IgD-negative memory B cell (primary cell): ENCODE measurements around the gene EVC. TPM values are rescaled to one million over a fixed set of nuclear protein-coding genes. Genes with fewer than 3 reads are reported as not detected.
"Not testable (repeated sequence)": the region's sequence is repeated elsewhere in the genome, so short reads cannot be mapped to it uniquely, and the experiment has no call there.

ENCODE experiments used
- H3K27ac Mint-ChIP-seq, 3 donors: one replicate each; pipeline ENCODE4 v1.8.0; 2020 to 2022; ENCODE audit warnings: mild to moderate bottlenecking in 3 of 3, mixed read lengths in 3 of 3, moderate library complexity in 1 of 3
- H3K27me3 Mint-ChIP-seq: one replicate; pipeline ENCODE4 v1.8.0; 2021; ENCODE audit warnings: mixed read lengths
- H3K36me3 Mint-ChIP-seq: one replicate; pipeline ENCODE4 v1.8.0; 2020; ENCODE audit warnings: mild to moderate bottlenecking, mixed read lengths
- H3K4me1 Mint-ChIP-seq, 3 donors: one replicate each; pipeline ENCODE4 v1.8.0; 2020 to 2022; ENCODE audit warnings: mixed read lengths in 3 of 3, mild to moderate bottlenecking in 1 of 3
- H3K4me3 Mint-ChIP-seq, 4 donors: one replicate each; pipeline ENCODE4 v1.8.0; 2020 to 2022; ENCODE audit warnings: mild to moderate bottlenecking in 4 of 4, mixed read lengths in 4 of 4, moderate library complexity in 3 of 4
- H3K9me3 Mint-ChIP-seq, 3 donors: one replicate each; pipeline ENCODE4 v1.8.0; 2020 to 2021; ENCODE audit warnings: mixed read lengths in 3 of 3, mild to moderate bottlenecking in 1 of 3
- polyA plus RNA-seq: library from polyadenylated mRNA; unstranded; fragments of 300-500 nt; fragmentation: Illumina TruSeq; gene quantifications from one replicate; pipeline ENCODE4 v1.2.3, GENCODE V29; 2021

Gene EVC
- polyA plus RNA-seq, 1 donor from 2014 or later = 0.05 TPM

DNA sequence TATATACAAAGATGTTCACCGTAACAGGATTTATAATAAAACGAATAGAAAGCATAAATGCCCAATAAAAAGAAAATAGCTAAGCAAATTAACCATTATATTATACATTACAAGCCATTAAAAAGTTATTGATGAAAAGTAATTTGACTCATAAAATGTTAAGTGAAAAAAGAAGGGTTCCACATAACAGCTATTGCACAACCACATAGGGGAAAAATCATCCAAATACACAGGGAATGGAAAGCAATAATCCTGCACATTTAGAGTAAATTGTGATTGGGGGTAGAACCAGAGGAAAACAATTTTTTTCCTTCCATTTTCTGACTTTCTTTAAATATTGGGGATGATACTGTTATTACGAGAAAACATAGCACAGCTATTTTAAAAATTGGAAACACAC is 143.9 kb downstream of the EVC start:
- Mint-ChIP-seq H3K9me3 (no peaks in the 10 kb centered on the region), H3K27me3 (no peaks in the 10 kb centered on the region)

DNA sequence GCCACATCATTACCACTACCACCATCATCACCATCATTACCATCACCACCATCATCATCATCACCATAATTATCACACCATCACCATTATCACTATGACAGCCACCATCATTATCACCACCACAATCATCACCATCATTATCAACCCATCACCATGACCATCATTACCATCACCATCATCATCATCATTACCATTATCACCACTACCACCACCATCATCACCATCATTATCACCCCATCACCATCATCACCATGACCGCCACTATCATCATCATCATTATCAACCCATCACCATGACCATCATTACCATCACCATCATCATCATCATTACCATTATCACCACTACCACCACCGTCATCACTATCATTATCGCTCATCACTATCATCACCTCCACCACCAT is 145.4 kb downstream of the EVC start:
- not testable (repeated sequence) for H3K4me3 Mint-ChIP-seq, H3K4me1 Mint-ChIP-seq, H3K9me3 Mint-ChIP-seq, H3K27me3 Mint-ChIP-seq, H3K27ac Mint-ChIP-seq, H3K36me3 Mint-ChIP-seq

More for the DNA sequence above, 143.9 kb downstream of the EVC start:
- Mint-ChIP-seq H3K4me1 (no peaks in the 10 kb centered on the region), H3K36me3 (no peaks in the 10 kb centered on the region), H3K4me3 (no peak overlapping the region), H3K27ac (no peak overlapping the region)

DNA sequence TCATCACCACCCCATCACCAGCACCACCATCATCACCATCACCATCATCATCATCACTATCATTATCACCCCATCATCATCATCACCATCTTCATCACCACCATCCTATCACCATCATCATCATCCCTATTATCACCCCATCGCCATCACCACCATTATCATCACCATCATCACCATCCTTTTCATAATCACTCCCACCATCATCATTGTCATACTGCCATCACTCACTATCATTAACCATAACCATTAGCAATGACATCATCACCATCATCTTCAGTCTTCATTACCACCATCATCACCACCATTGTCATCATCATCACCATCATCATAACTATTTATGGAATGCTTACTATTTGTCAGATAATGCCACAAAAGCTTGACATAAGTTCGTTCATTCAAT is 146.2 kb downstream of the EVC start:
- H3K36me3 Mint-ChIP-seq = no peaks in the 10 kb centered on the region
- no peak overlapping the region for H3K27ac Mint-ChIP-seq
- no peak overlapping the region for H3K4me3 Mint-ChIP-seq
- no peaks in the 10 kb centered on the region for H3K27me3 Mint-ChIP-seq
- H3K4me1 Mint-ChIP-seq = no peaks in the 10 kb centered on the region
- no peaks in the 10 kb centered on the region for H3K9me3 Mint-ChIP-seq

DNA sequence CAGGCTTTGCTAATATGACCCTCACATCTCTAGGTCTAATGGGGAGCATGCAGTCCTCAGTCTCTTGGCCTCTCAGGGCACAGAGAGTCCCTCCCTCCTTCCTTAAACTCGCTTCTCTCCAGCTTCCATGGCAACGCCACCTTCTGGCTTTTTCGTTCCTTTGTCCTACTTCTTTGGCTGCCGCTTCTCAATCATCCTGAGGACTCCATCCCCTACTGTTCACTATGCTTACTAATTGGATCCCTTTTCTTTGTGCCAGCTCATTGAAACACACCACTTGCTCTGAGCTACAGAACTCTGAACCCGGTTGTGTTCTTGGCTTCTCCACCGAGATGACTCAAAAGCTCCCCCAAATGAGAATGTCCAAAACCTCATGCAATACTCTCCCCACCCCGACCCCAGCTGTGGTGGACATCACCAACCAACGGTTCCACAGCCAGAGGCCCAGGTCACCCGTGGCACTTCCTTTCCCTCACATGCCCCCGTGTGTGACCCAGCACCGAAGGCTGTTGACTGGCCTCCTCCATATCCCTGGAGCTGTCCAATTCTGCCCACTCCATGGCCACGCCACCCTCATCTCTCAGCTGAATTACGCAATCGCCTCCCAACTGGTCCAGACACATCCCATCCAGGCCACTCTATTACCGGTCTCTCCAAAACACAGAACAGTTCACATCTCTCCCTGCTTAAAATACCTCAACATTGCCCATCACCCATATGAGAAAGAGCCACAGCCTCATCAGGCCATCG is 147.2 kb downstream of the EVC start:
- Mint-ChIP-seq H3K9me3 (peaks cover 0 to 1% (median 0%) of the 10 kb centered on the region in 3 donors), H3K4me1 (no peaks in the 10 kb centered on the region), H3K27me3 (no peaks in the 10 kb centered on the region), H3K27ac (no peak overlapping the region), H3K36me3 (no peaks in the 10 kb centered on the region), H3K4me3 (no peak overlapping the region)

DNA sequence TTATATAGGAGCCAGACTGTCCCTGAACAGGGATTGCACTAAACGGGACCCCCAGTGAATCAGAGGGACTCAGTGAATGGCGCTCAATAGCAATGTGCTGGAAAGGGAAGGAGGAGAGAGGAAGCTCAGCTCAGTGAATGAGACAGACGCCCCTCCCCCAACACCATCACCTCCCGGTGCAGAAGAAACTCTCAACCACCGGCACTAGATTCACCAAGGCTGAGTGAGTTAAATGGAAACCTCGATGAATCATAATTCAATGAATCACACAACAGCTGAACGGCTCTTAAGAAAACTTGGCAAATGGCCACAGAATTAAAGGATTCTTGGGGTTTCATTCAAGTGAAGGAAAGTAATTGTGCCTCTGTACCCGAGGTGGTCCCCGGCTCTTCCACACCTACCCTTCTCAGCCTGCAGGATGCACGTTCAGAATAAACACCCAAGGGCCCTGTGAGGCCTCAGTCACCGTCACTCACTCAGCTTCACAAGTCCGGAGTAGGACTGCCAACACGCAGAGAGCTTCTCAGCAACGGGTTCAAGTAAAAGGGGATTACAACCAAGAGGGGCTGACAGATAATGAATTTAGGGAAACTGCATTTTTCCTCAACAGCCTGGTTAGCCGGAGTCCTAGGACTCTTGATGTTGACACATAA is 152.6 kb downstream of the EVC start:
- H3K36me3 Mint-ChIP-seq = peaks cover 2% of the 10 kb centered on the region
- peaks cover 0 to 2% (median 0%) of the 10 kb centered on the region in 3 donors for H3K9me3 Mint-ChIP-seq
- no peak overlapping the region for H3K27ac Mint-ChIP-seq
- H3K4me3 Mint-ChIP-seq = no peak overlapping the region
- peaks cover 0 to 3% (median 0%) of the 10 kb centered on the region in 3 donors for H3K4me1 Mint-ChIP-seq
- H3K27me3 Mint-ChIP-seq = peaks cover 8% of the 10 kb centered on the region

Other genes starting within 250 kb of the EVC start
- 0.50 TPM for gene EVC2, start 2.6 kb upstream of the EVC start, polyA plus RNA-seq
- gene CRMP1, start 181.9 kb downstream of the EVC start, polyA plus RNA-seq = not detected